Measurements from ENCODE around the gene CCDC150. TPM values are rescaled to one million over a fixed set of nuclear protein-coding genes. Genes with fewer than 3 reads are reported as not detected.
A peak's percentile ranks its signal among the peaks of the same experiment; 100 is the strongest.

CCDC150 gene
- total RNA-seq, 6 experiments from 2014 or later: 1.4 to 4.3 (median 3.8) TPM

- Mint-ChIP-seq H3K27ac (peak within 1 kb of the TSS; percentile 85), H3K4me1 (ENCODE audit: low read depth) (peaks cover 63% of the 10 kb centered on the region), H3K4me3 (peak within 1 kb of the TSS; percentile 95)
These were observed 46.3 kb upstream of the CCDC150 start, which contains the start of gene HECW2 for GRCh38 chr2:196592911-196593881. Gene HECW2 (minus strand): TSS chr2:196593554.

GRCh38 chr2:196594158-196594557, 45.4 kb upstream of the CCDC150 start:
- Mint-ChIP-seq H3K4me3 (peak overlapping the region; percentile 93), H3K27ac (peak overlapping the region; percentile 38; the same call in 1 of the 2 replicates), H3K27me3 (ENCODE audit: insufficient read depth) (no peaks in the 10 kb centered on the region; the same call in 1 of the 2 replicates), H3K36me3 (ENCODE audit: low read depth) (no peaks in the 10 kb centered on the region), H3K9me3 (no peaks in the 10 kb centered on the region), H3K4me1 (ENCODE audit: low read depth) (peaks cover 65% of the 10 kb centered on the region)
- no peak for DNase-seq
- TF ChIP-seq, protein P1, sequence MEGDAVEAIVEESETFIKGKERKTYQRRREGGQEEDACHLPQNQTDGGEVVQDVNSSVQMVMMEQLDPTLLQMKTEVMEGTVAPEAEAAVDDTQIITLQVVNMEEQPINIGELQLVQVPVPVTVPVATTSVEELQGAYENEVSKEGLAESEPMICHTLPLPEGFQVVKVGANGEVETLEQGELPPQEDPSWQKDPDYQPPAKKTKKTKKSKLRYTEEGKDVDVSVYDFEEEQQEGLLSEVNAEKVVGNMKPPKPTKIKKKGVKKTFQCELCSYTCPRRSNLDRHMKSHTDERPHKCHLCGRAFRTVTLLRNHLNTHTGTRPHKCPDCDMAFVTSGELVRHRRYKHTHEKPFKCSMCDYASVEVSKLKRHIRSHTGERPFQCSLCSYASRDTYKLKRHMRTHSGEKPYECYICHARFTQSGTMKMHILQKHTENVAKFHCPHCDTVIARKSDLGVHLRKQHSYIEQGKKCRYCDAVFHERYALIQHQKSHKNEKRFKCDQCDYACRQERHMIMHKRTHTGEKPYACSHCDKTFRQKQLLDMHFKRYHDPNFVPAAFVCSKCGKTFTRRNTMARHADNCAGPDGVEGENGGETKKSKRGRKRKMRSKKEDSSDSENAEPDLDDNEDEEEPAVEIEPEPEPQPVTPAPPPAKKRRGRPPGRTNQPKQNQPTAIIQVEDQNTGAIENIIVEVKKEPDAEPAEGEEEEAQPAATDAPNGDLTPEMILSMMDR (IDR thresholded peaks at IDR 0.05): no peak

More at GRCh38 chr2:196592911-196593881, 46.3 kb upstream of the CCDC150 start, which contains the start of gene HECW2:
- no peaks in the 10 kb centered on the region for H3K36me3 Mint-ChIP-seq (ENCODE audit: low read depth)
- H3K27me3 Mint-ChIP-seq (ENCODE audit: insufficient read depth): no peaks in the 10 kb centered on the region; the same call in 1 of the 2 replicates
- TF ChIP-seq, protein P1 (IDR thresholded peaks at IDR 0.05): 0 out of 2 replicates have a peak, but pooled peaks have one; percentile 13
- DNase-seq: peak; percentile 37
- no peaks in the 10 kb centered on the region for H3K9me3 Mint-ChIP-seq

- Mint-ChIP-seq H3K27ac (peak overlapping the region; percentile 60), H3K9me3 (no peaks in the 10 kb centered on the region)
- TF ChIP-seq, protein P1 (IDR thresholded peaks at IDR 0.05): no peak
These were observed 42.0 kb upstream of the CCDC150 start for GRCh38 chr2:196597531-196597930.

GRCh38 chr2:196598412-196598811, 41.1 kb upstream of the CCDC150 start:
- Mint-ChIP-seq H3K9me3 (no peaks in the 10 kb centered on the region), H3K27me3 (ENCODE audit: insufficient read depth) (no peaks in the 10 kb centered on the region; the same call in 1 of the 2 replicates), H3K27ac (peak overlapping the region; percentile 67), H3K4me1 (ENCODE audit: low read depth) (peaks cover 70% of the 10 kb centered on the region), H3K4me3 (no peak overlapping the region; the same call in 1 of the 2 replicates), H3K36me3 (ENCODE audit: low read depth) (no peaks in the 10 kb centered on the region)
- TF ChIP-seq, protein P1 (IDR thresholded peaks at IDR 0.05): no peak
- DNase-seq: no peak

More at GRCh38 chr2:196597531-196597930, 42.0 kb upstream of the CCDC150 start:
- Mint-ChIP-seq H3K4me1 (ENCODE audit: low read depth) (peaks cover 67% of the 10 kb centered on the region), H3K36me3 (ENCODE audit: low read depth) (no peaks in the 10 kb centered on the region), H3K4me3 (no peak overlapping the region; the same call in 1 of the 2 replicates), H3K27me3 (ENCODE audit: insufficient read depth) (no peaks in the 10 kb centered on the region; the same call in 1 of the 2 replicates)
- DNase-seq: peak; percentile 58

- Mint-ChIP-seq H3K27me3 (ENCODE audit: insufficient read depth) (no peaks in the 10 kb centered on the region; the same call in 1 of the 2 replicates), H3K4me3 (no peak overlapping the region; the same call in 1 of the 2 replicates), H3K9me3 (no peaks in the 10 kb centered on the region), H3K4me1 (ENCODE audit: low read depth) (peaks cover 65% of the 10 kb centered on the region), H3K27ac (peak overlapping the region; percentile 67), H3K36me3 (ENCODE audit: low read depth) (no peaks in the 10 kb centered on the region)
- peak; percentile 71 for DNase-seq
- TF ChIP-seq, protein P1 (IDR thresholded peaks at IDR 0.05): no peak
These were observed 40.7 kb upstream of the CCDC150 start for GRCh38 chr2:196598846-196599245.
